Activated CD4-positive, alpha-beta T cell treated with anti-CD3 and anti-CD28 coated beads, Interleukin-2, amount 50 U/mL, for 48 hours (primary cell): ENCODE data around the gene RNU7-1.
"Not testable (repeated sequence)": the region's sequence is repeated elsewhere in the genome, so short reads cannot be mapped to it uniquely, and the experiment has no call there.

Source experiments
- DNase-seq, 2 experiments: peaks; one replicate each; pipeline ENCODE4 v3.0.0-alpha.2; 2020

Gene RNU7-1

DNA sequence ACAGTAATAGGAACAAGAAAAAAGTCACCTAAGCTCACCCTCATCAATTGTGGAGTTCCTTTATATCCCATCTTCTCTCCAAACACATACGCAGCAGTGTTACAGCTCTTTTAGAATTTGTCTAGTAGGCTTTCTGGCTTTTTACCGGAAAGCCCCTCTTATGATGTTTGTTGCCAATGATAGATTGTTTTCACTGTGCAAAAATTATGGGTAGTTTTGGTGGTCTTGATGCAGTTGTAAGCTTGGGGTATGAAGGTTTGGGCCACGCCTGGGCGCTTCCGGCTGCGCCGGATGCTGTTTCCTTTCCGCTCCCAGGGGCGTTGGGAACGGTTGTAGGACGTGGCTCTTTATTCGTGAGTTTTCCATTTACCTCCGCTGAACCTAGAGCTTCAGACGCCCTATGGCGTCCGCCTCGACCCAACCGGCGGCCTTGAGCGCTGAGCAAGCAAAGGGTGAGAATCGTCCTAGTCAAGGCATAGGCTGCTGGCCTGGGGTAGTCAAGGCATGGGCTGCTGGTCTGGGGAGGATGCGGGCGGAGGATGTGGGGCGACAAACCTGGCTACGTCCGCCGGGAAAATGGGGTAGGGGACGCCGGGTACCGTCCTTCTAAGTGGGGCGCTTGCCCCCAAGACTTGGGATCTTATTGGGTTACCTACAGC is at the start of gene RNU7-1, which contains the start of gene C12orf57:
Gene RNU7-1, plus strand, starts transcription at position 95 of the 659 bp plus-strand sequence.
Gene C12orf57, plus strand, starts transcription at position 301 of the 659 bp plus-strand sequence. Its CDS starts 100 bp downstream, at position 401.
- DNase-seq, result peak; percentile 80 to 85

- no peak for DNase-seq
Measured at GRCh38 chr12:6894321-6894720, 49.3 kb upstream of the RNU7-1 start.

DNA sequence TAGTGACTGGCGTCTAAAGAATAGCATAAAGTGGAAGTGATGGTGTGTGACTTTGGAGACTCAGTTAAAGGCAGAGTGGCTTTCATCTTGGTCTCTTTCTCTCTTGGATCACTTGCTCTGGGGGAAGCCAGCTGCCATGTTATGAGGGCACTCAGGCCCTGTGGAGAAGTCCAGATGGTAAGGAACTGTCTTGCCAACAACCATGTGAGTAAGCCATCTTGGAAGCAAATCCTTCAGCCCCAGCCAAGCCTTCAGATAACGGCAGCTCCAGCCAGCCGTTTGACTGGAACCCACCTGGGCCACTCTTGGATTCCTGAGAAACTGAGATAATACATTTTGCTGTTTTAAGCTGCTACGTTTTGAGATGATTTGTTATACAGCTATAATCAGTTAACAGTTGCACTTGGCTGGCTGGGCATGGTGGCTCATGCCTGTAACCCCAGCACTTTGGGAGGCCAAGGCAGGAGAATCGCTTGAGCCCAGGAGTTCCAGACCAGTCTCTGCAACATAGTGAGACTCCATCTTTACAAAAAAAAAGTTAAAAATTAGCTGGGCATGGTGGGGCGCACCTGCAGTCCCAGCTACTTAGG is 46.7 kb upstream of the RNU7-1 start:
- DNase-seq, result no peak

DNA sequence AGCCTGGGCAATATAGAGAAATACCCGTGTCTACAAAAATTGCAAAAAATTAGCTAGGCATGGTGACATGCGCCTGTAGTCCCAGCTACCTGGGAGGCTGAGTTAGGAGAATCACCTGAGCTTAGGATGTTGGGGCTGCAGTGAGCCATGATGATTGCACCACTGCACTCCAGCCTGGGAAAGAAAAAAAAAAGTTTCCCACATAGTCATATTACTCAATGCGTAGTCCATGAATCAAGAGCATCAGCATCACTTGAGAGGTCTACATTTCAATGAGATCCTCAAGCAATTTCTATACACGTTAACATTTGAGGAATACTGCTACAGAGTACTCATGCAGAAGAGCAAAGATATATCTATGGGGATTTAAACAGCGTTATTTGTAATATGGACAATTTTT is 44.2 kb upstream of the RNU7-1 start:
- DNase-seq, result no peak

- peak in 1 of 2 experiments; percentile 32 for DNase-seq
Measured at GRCh38 chr12:6899837-6900519, 43.6 kb upstream of the RNU7-1 start.

GRCh38 chr12:6902448-6902847 is 41.2 kb upstream of the RNU7-1 start:
- no peak for DNase-seq

GRCh38 chr12:6903722-6904121 is 39.9 kb upstream of the RNU7-1 start:
- DNase-seq, result no peak

- DNase-seq, result peak; percentile 99
Measured at GRCh38 chr12:6904280-6905276, 39.0 kb upstream of the RNU7-1 start, which contains the start of gene LRRC23. Gene LRRC23, plus strand, starts transcription at chr12:6904822. Its CDS starts 812 bp downstream, at chr12:6905634.

DNA sequence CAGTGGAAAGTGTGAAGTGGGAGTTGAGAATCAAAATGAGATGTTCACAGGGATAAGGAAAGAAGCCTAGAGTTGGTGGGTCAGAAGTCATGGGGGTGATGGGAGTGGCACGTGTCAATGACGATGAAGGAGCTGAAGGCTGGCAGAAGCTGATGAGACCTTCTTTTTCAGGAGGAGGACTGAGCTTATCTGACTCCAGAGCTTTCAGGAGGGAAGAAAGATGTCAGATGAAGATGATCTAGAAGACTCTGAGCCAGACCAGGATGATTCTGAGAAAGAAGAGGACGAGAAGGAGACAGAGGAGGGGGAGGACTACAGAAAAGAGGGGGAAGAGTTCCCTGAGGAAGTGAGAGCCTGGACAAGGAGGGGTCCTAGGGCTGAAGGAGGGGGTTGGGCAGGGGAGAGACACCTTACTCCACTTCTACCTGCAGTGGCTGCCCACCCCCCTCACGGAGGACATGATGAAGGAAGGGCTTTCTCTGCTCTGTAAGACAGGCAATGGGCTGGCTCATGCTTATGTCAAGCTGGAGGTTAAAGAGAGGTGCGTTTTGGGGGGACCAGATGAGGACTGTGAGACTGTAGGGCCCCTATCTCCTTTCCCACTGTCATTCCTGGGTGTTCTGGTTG is 38.1 kb upstream of the RNU7-1 start:
- no peak for DNase-seq

DNA sequence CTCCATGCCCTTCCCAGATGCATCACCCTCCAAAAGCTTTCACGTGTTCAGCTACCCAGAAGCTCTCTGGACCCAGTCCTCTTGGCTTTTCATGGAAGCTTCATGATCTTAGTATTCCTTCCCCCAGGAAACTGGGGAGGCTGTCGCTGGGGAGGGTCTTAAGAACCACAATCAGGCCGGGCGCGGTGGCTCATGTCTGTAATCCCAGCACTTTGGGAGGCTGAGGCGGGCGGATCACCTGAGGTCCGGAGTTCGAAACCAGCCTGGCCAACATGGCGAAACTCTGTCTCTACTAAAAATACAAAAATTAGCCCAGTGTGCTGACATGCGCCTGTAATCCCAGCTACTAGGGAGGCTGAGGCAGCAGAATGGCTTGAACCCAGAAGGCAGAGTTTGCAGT is 35.5 kb upstream of the RNU7-1 start:
- DNase-seq, result not testable (repeated sequence)

DNA sequence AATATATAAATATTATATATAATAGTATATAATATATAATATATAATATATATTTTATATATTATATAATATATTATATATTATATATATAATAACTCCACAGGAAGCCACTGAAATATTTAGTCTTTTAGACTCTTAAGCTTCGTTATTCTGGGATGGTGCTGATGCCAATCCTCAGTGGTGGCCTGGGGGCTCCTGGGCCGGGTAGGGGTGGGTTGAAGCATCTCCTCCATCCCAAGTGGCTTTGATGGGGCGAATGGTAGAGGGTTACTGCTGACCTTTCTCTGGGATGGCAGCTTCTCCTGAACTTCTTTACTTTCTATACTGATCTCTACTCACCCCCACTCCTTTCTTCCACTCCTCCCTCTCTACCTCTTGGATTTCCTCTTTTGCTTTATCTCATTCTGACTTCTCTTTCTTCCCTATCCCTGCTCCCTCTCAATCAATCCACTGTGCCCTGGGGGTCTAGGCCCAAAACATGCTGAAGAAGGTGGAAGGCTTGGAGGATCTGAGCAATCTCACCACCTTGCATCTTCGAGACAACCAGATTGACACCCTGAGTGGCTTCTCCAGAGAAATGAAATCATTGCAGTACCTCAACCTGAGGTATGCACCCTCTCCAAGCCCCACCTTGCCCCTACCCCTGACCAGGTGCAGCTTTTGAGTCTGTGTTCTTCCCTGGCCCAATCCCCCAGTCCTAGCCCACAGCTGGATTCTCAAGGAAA is 34.0 kb upstream of the RNU7-1 start:
- no peak for DNase-seq

- DNase-seq, result no peak
Measured at GRCh38 chr12:6912164-6912935, 31.3 kb upstream of the RNU7-1 start.

GRCh38 chr12:6914246-6914946 is 29.2 kb upstream of the RNU7-1 start, which contains the start of gene ENO2:
Gene ENO2, plus strand, starts transcription at chr12:6914580. Its CDS starts 1,253 bp downstream, at chr12:6915833.
- DNase-seq, result peak; percentile 83 to 84

DNA sequence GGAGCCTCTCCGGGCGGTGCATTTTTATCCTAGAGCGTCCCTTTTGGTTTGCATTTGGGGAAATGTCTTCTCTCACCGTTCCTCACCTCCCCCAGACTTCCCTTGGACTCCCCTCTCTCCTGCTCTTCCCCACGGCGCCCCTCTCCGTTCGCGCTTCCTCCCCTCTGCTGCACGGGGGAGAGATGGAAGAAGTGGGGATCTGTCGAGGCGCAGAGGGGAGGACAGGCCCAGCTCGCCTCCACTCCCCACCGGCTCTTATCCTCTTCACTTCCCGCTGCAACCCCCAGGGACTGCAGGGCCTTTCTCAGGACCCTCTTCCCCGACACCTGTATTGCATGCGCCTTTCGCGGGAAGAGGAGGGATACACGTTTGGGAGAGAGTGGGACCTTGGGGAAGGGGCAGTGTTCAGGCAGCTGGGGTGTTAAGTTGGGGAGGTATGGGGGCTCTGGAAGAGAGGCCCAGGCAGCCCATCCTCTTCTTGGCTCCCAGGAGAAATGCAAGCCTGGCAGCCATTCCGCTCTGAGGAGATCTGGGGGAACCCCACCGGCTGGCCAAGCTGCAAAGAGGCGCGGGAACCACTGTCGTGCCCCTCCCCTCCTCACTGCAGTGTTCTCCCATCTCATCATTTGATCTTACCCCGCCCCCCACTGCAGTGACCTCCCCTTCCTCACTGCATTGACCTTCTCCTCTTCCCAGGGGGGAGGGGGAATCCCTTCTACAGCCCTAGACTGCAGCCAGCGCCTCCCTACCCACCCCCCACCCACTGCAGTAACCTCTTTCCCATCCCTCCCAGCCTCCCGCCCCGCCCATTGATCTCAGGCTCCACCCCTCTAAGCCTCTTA is 28.4 kb upstream of the RNU7-1 start:
- DNase-seq, result peak; percentile 50 to 65

- no peak for DNase-seq
Measured at GRCh38 chr12:6915789-6916285, 27.8 kb upstream of the RNU7-1 start.

GRCh38 chr12:6916426-6917200 is 27.0 kb upstream of the RNU7-1 start:
- DNase-seq, result no peak

DNA sequence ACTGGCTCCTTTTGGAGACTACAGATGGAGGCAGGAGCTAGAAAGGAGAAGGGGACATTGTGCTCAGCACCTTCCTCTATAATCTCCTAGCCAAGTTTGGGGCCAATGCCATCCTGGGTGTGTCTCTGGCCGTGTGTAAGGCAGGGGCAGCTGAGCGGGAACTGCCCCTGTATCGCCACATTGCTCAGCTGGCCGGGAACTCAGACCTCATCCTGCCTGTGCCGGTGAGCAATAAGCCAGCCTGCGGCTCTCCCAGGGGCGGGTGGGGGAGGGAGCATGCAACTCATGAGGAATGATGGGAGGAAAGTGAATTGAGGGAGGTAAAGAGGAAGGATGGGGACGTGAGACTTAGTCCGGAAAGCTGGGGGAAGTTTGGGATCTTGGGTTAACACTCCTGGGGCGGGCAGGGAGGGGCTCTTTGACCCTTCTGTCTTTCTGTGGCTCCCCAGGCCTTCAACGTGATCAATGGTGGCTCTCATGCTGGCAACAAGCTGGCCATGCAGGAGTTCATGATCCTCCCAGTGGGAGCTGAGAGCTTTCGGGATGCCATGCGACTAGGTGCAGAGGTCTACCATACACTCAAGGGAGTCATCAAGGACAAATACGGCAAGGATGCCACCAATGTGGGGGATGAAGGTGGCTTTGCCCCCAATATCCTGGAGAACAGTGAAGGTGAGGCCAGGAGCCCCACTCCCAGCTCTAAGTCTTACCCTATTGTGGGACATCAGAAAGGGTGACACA is 26.0 kb upstream of the RNU7-1 start:
- DNase-seq, result no peak
